ENCODE data around the gene CREG2. TPM values are rescaled to one million over a fixed set of nuclear protein-coding genes. Genes with fewer than 3 reads are reported as not detected.

CREG2 gene
- total RNA-seq, 1 experiment from 2014 or later, result 119 TPM

DNA sequence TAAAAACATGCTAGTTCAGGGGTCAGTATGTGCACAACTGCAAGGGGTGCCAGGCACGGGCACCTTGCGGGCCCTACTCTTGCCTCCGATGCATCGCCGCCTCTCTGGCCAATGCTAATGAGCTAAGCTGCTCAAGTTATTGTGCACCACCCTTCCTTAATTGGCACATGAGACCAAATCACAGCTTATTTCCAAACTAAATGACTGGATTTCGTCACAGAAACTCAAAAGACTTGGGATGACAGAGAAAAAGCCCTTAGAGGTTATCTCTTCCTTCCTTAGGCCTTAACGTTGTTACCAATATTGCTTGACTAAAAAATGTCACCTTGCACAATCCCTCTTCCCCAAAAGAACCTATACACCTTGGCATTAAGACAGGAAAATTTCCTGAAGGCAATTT is 86.5 kb downstream of the CREG2 start:
- H3K27me3 ChIP-seq (replicated peaks; ENCODE audit: control insufficient read depth, insufficient read depth, low read length), result no peaks in the 10 kb centered on the region
- H3K4me3 ChIP-seq (ENCODE audit: low read depth, low read length), result no peak overlapping the region
- BruUV-seq (replicated peaks), result no TSS peak
- Mint-ChIP-seq H3K4me3 (ENCODE audit: unreplicated experiment) (no peak overlapping the region), H3K27ac (ENCODE audit: unreplicated experiment) (no peak overlapping the region), H3K36me3 (ENCODE audit: insufficient read depth, unreplicated experiment) (peaks cover 76% of the 10 kb centered on the region), H3K4me1 (ENCODE audit: low read depth, unreplicated experiment) (peaks cover 49% of the 10 kb centered on the region), H3K9me3 (ENCODE audit: unreplicated experiment) (no peaks in the 10 kb centered on the region), H3K27me3 (ENCODE audit: insufficient read depth, unreplicated experiment) (no peaks in the 10 kb centered on the region)
- peaks cover 9% of the 10 kb centered on the region for H3K4me1 ChIP-seq
- ChIA-PET POLR2A (no interaction called here), CTCF (no interaction called here)
- no peaks in the 10 kb centered on the region for H3K9me3 ChIP-seq
- TF ChIP-seq, protein P1, sequence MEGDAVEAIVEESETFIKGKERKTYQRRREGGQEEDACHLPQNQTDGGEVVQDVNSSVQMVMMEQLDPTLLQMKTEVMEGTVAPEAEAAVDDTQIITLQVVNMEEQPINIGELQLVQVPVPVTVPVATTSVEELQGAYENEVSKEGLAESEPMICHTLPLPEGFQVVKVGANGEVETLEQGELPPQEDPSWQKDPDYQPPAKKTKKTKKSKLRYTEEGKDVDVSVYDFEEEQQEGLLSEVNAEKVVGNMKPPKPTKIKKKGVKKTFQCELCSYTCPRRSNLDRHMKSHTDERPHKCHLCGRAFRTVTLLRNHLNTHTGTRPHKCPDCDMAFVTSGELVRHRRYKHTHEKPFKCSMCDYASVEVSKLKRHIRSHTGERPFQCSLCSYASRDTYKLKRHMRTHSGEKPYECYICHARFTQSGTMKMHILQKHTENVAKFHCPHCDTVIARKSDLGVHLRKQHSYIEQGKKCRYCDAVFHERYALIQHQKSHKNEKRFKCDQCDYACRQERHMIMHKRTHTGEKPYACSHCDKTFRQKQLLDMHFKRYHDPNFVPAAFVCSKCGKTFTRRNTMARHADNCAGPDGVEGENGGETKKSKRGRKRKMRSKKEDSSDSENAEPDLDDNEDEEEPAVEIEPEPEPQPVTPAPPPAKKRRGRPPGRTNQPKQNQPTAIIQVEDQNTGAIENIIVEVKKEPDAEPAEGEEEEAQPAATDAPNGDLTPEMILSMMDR (IDR thresholded peaks at IDR 0.05; ENCODE audit: insufficient read depth in 1 of 2, low read depth in 1 of 2, low read length in 1 of 2, severe bottlenecking in 1 of 2, unreplicated experiment in 1 of 2), result no peak
- DNase-seq, result no peak
- H3K36me3 ChIP-seq (ENCODE audit: control insufficient read depth, insufficient read depth, low read length), result peaks cover 2% of the 10 kb centered on the region; the same call in 1 of the 2 replicates
- intact Hi-C loops (cut with micrococcal nuclease; ENCODE audit: unreplicated experiment), result no loop called here

DNA sequence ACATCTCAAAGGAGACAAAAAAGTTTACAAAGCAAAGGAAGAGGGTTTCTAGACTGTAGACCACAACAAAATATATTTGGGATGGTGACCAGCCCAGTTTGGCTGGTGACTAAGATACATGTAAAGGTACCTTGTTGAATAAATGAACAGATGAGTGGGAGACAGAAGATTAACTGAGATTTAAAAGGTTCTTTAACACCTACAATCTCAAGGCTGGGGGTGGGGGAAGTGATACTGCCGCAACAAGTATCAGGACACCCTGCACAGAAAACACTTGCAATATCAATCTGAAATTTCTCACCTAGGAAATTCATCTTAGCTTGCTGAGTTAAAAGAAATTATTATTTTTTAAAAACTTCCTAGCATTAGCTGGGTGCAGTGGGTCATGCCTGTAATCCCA is 87.1 kb downstream of the CREG2 start:
- peaks cover 71% of the 10 kb centered on the region for H3K36me3 Mint-ChIP-seq (ENCODE audit: insufficient read depth, unreplicated experiment)
- no TSS peak for BruUV-seq (replicated peaks)
- intact Hi-C loops (cut with micrococcal nuclease; ENCODE audit: unreplicated experiment), result no loop called here
- no peaks in the 10 kb centered on the region for H3K9me3 Mint-ChIP-seq (ENCODE audit: unreplicated experiment)
- no peak for DNase-seq
- H3K27me3 ChIP-seq (replicated peaks; ENCODE audit: control insufficient read depth, insufficient read depth, low read length), result no peaks in the 10 kb centered on the region
- H3K4me1 ChIP-seq, result peaks cover 2% of the 10 kb centered on the region
- peaks cover 2% of the 10 kb centered on the region; the same call in 1 of the 2 replicates for H3K36me3 ChIP-seq (ENCODE audit: control insufficient read depth, insufficient read depth, low read length)
- POLR2A ChIA-PET, result interaction anchor here (1.5 kb wide), 1 partner anchor 9 kb away, joined by 5 read pairs; no protein-coding TSS in a partner anchor
- no peak overlapping the region for H3K27ac Mint-ChIP-seq (ENCODE audit: unreplicated experiment)
- CTCF ChIA-PET, result interaction anchor here (1.0 kb wide), 1 partner anchor 42 kb away, joined by 4 read pairs; no protein-coding TSS in a partner anchor
- H3K27me3 Mint-ChIP-seq (ENCODE audit: insufficient read depth, unreplicated experiment), result no peaks in the 10 kb centered on the region
- no peaks in the 10 kb centered on the region for H3K9me3 ChIP-seq
- H3K4me3 ChIP-seq (ENCODE audit: low read depth, low read length), result no peak overlapping the region
- peaks cover 45% of the 10 kb centered on the region for H3K4me1 Mint-ChIP-seq (ENCODE audit: low read depth, unreplicated experiment)
- no peak overlapping the region for H3K4me3 Mint-ChIP-seq (ENCODE audit: unreplicated experiment)
- TF ChIP-seq, protein P1 (IDR thresholded peaks at IDR 0.05; ENCODE audit: insufficient read depth in 1 of 2, low read depth in 1 of 2, low read length in 1 of 2, severe bottlenecking in 1 of 2, unreplicated experiment in 1 of 2), result no peak

DNA sequence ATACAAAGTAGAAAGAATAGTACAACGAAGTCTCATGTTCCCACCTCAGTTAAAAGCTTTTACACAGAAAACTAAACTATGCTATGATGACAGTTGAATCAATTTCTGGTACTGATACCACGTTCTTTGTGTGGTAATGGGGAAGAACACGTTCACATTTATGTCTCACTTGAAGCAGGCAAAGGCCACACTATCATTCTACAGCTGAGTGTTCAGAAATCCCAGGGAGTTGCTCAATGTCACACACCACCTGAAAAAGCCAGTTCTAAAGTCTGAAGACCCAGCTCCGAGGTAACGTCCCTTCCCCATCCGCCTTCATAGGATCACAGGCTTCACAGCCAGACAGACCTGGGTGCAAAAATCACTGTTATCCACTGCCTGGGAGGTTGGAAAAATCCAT is 87.7 kb downstream of the CREG2 start:
- BruUV-seq (replicated peaks), result no TSS peak
- intact Hi-C loops (cut with micrococcal nuclease; ENCODE audit: unreplicated experiment), result no loop called here
- H3K36me3 Mint-ChIP-seq (ENCODE audit: insufficient read depth, unreplicated experiment), result peaks cover 73% of the 10 kb centered on the region
- DNase-seq, result no peak
- ChIA-PET POLR2A (interaction anchor here (0.6 to 1.5 kb wide), 2 partner anchors 9 to 12 kb away, joined by 5 to 6 read pairs; no protein-coding TSS in a partner anchor), CTCF (interaction anchor here (1.0 kb wide), 1 partner anchor 43 kb away, joined by 4 read pairs; no protein-coding TSS in a partner anchor)
- Histone ChIP-seq H3K4me1 (no peaks in the 10 kb centered on the region), H3K27me3 (replicated peaks; ENCODE audit: control insufficient read depth, insufficient read depth, low read length) (no peaks in the 10 kb centered on the region), H3K4me3 (ENCODE audit: low read depth, low read length) (no peak overlapping the region), H3K36me3 (ENCODE audit: control insufficient read depth, insufficient read depth, low read length) (peaks cover 2% of the 10 kb centered on the region; the same call in 1 of the 2 replicates), H3K9me3 (no peaks in the 10 kb centered on the region)
- no peaks in the 10 kb centered on the region for H3K27me3 Mint-ChIP-seq (ENCODE audit: insufficient read depth, unreplicated experiment)
- no peaks in the 10 kb centered on the region for H3K9me3 Mint-ChIP-seq (ENCODE audit: unreplicated experiment)
- TF ChIP-seq, protein P1 (IDR thresholded peaks at IDR 0.05; ENCODE audit: insufficient read depth in 1 of 2, low read depth in 1 of 2, low read length in 1 of 2, severe bottlenecking in 1 of 2, unreplicated experiment in 1 of 2), result no peak
- no peak overlapping the region for H3K4me3 Mint-ChIP-seq (ENCODE audit: unreplicated experiment)
- no peak overlapping the region for H3K27ac Mint-ChIP-seq (ENCODE audit: unreplicated experiment)
- H3K4me1 Mint-ChIP-seq (ENCODE audit: low read depth, unreplicated experiment), result peaks cover 43% of the 10 kb centered on the region
